Measurements from ENCODE around the gene LRRC14B.
A peak's percentile ranks its signal among the peaks of the same experiment; 100 is the strongest.

LRRC14B gene

DNA sequence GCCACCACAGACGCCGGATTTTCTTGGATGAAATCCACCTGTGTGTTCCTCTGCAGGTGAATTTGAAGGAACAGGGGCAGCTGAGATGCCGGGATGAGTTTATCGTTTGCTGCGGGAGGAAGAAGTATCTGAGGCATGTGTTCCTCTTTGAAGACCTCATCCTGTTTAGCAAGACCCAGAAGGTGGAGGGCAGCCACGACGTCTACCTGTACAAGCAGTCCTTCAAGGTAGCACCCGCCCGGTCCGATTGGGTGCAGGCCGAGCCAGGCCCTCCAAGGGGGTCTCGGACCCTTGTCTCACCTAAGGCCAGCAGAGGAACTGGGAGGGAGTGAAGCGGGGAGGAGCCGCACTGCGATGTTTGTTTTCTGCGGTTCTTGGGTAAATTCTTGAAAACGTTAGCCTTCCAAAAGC, 18.4 kb upstream of the LRRC14B start:
- no peak overlapping the region for H2AFZ ChIP-seq (ENCODE audit: insufficient read depth, low read length, poor library complexity)
- H4K12ac ChIP-seq (ENCODE audit: low read depth, low read length) = no peak overlapping the region
- no CpG with 5 or more reads among the region's 17 CpGs for WGBS (ENCODE audit: extremely low coverage, insufficient coverage, insufficient read length)
- no peak overlapping the region for H2BK120ac ChIP-seq (ENCODE audit: insufficient read depth, low read length, poor library complexity)
- no peak overlapping the region for H3K23ac ChIP-seq (ENCODE audit: low read length)
- no peak overlapping the region for H3K27ac ChIP-seq (ENCODE audit: low read depth, low read length)
- H3K9me3 ChIP-seq (ENCODE audit: insufficient read depth, low read depth, low read length) = no peaks in the 10 kb centered on the region
- H4K91ac ChIP-seq (ENCODE audit: low read depth, low read length) = no peak overlapping the region
- H3K36me3 ChIP-seq (ENCODE audit: control insufficient read depth in 1 of 2, insufficient read depth in 2 of 2, low read length in 2 of 2) = peaks cover 58% of the 10 kb centered on the region in 2 experiments
- no peak overlapping the region for H3K9ac ChIP-seq (ENCODE audit: low read length)
- H3K14ac ChIP-seq (ENCODE audit: low read length) = no peak overlapping the region
- no peak overlapping the region for H2AK5ac ChIP-seq (ENCODE audit: low read length)
- H3K27me3 ChIP-seq (ENCODE audit: insufficient read depth, low read length) = no peaks in the 10 kb centered on the region
- H3K79me1 ChIP-seq (ENCODE audit: low read length) = peaks cover 3% of the 10 kb centered on the region
- H3K4me2 ChIP-seq (ENCODE audit: low read length) = no peak overlapping the region
- H2BK5ac ChIP-seq (ENCODE audit: low read depth, low read length, poor library complexity) = no peak overlapping the region
- no peak overlapping the region for H4K8ac ChIP-seq (ENCODE audit: low read depth, low read length)
- H3K4me1 ChIP-seq (ENCODE audit: control insufficient read depth in 1 of 2, insufficient read depth in 2 of 2, low read length in 2 of 2) = peaks cover 14% of the 10 kb centered on the region in 2 experiments
- H3K4me3 ChIP-seq (ENCODE audit: low read depth, low read length) = no peak overlapping the region
- DNase-seq = peak in 1 of 2 donors; percentile 26
- no peak overlapping the region for H3K18ac ChIP-seq (ENCODE audit: low read length)
- no peak overlapping the region for H2BK12ac ChIP-seq (ENCODE audit: low read length)
- no peak overlapping the region for H3K4ac ChIP-seq (ENCODE audit: low read depth, low read length)
- H3K79me2 ChIP-seq (ENCODE audit: control insufficient read depth, insufficient read depth, low read length, poor library complexity) = no peaks in the 10 kb centered on the region

DNA sequence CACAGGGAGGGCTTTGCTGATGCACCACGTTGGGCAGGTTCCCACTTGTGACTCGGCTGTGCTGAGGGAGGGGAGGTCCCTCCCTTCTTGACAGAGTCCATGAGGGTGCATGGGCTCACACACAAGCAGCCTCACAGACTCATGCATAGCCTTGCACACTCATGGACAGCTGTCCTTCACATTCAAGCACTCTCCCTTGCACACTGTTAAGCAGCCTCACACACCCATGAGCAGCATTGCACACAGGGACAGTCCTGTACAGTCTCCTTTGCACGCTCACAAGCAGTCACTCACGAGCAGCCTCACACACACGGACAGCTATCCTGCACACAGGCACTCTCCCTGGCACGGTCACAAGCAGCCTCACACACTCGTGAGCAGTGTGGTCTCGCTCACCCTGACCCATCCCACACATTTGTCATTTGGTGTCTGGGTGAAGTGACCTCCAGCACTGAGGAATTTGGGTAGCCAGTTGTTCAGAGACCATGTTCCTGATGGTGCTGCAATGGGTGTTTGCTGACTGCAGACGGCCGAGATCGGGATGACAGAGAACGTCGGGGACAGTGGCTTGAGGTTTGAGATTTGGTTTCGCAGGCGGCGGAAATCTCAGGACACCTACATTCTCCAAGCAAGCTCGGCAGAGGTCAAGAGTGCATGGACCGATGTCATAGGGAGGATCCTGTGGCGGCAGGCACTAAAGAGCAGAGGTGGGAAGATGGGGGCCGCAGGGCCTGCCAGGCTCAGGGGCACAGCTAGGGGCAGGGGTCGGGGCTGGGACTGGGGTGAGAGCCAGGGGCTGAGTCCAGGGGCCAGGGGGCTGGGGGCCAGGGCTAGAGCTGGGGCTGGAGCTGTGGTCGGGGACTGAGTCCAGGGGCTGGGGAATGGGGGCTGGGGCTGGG, 17.7 kb upstream of the LRRC14B start:
- no CpG with 5 or more reads among the region's 22 CpGs for WGBS (ENCODE audit: extremely low coverage, insufficient coverage, insufficient read length)
- no peak overlapping the region for H3K27ac ChIP-seq (ENCODE audit: low read depth, low read length)
- H3K36me3 ChIP-seq (ENCODE audit: control insufficient read depth in 1 of 2, insufficient read depth in 2 of 2, low read length in 2 of 2) = peaks cover 59 to 61% of the 10 kb centered on the region in 2 experiments
- H3K79me2 ChIP-seq (ENCODE audit: control insufficient read depth, insufficient read depth, low read length, poor library complexity) = no peaks in the 10 kb centered on the region
- no peak overlapping the region for H2AK5ac ChIP-seq (ENCODE audit: low read length)
- no peak overlapping the region for H3K4me2 ChIP-seq (ENCODE audit: low read length)
- no peak overlapping the region for H2BK12ac ChIP-seq (ENCODE audit: low read length)
- no peaks in the 10 kb centered on the region for H3K27me3 ChIP-seq (ENCODE audit: insufficient read depth, low read length)
- no peak overlapping the region for H4K91ac ChIP-seq (ENCODE audit: low read depth, low read length)
- H2BK120ac ChIP-seq (ENCODE audit: insufficient read depth, low read length, poor library complexity) = no peak overlapping the region
- H3K4me3 ChIP-seq (ENCODE audit: low read depth, low read length) = no peak overlapping the region
- no peaks in the 10 kb centered on the region for H3K9me3 ChIP-seq (ENCODE audit: insufficient read depth, low read depth, low read length)
- no peak overlapping the region for H4K12ac ChIP-seq (ENCODE audit: low read depth, low read length)
- peaks cover 3% of the 10 kb centered on the region for H3K79me1 ChIP-seq (ENCODE audit: low read length)
- no peak overlapping the region for H3K18ac ChIP-seq (ENCODE audit: low read length)
- no peak overlapping the region for H3K14ac ChIP-seq (ENCODE audit: low read length)
- H3K23ac ChIP-seq (ENCODE audit: low read length) = no peak overlapping the region
- no peak overlapping the region for H4K8ac ChIP-seq (ENCODE audit: low read depth, low read length)
- H3K9ac ChIP-seq (ENCODE audit: low read length) = no peak overlapping the region
- no peak overlapping the region for H3K4ac ChIP-seq (ENCODE audit: low read depth, low read length)
- DNase-seq = no peak
- no peak overlapping the region for H2AFZ ChIP-seq (ENCODE audit: insufficient read depth, low read length, poor library complexity)
- no peak overlapping the region for H2BK5ac ChIP-seq (ENCODE audit: low read depth, low read length, poor library complexity)
- peaks cover 14% of the 10 kb centered on the region in 2 experiments for H3K4me1 ChIP-seq (ENCODE audit: control insufficient read depth in 1 of 2, insufficient read depth in 2 of 2, low read length in 2 of 2)

DNA sequence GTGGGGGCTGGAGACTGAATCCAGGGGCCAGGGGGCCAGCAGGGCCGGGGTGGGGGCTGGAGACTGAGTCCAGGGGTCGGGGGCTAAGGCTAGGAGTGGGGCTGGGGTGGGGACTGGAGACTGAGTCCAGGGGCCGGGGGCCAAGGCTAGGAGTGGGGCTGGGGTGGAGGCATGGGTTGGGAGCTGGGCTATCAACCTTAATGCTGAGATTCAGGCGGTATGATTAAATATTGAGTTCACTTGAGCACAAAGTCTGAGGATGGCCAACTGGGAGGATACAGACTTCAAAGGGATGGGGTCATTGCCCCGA, 17.0 kb upstream of the LRRC14B start:
- Histone ChIP-seq H2BK120ac (ENCODE audit: insufficient read depth, low read length, poor library complexity) (no peak overlapping the region), H4K8ac (ENCODE audit: low read depth, low read length) (no peak overlapping the region), H3K79me1 (ENCODE audit: low read length) (peaks cover 3% of the 10 kb centered on the region), H3K4me1 (ENCODE audit: control insufficient read depth in 1 of 2, insufficient read depth in 2 of 2, low read length in 2 of 2) (peaks cover 14% of the 10 kb centered on the region in 2 experiments), H4K91ac (ENCODE audit: low read depth, low read length) (no peak overlapping the region), H4K12ac (ENCODE audit: low read depth, low read length) (no peak overlapping the region), H3K4me3 (ENCODE audit: low read depth, low read length) (no peak overlapping the region), H3K4ac (ENCODE audit: low read depth, low read length) (no peak overlapping the region), H2AFZ (ENCODE audit: insufficient read depth, low read length, poor library complexity) (no peak overlapping the region), H3K27me3 (ENCODE audit: insufficient read depth, low read length) (no peaks in the 10 kb centered on the region), H3K9ac (ENCODE audit: low read length) (no peak overlapping the region), H2BK12ac (ENCODE audit: low read length) (no peak overlapping the region), H2AK5ac (ENCODE audit: low read length) (no peak overlapping the region), H3K9me3 (ENCODE audit: insufficient read depth, low read depth, low read length) (no peaks in the 10 kb centered on the region), H3K14ac (ENCODE audit: low read length) (no peak overlapping the region), H3K4me2 (ENCODE audit: low read length) (no peak overlapping the region), H3K36me3 (ENCODE audit: control insufficient read depth in 1 of 2, insufficient read depth in 2 of 2, low read length in 2 of 2) (peaks cover 57 to 59% of the 10 kb centered on the region in 2 experiments), H3K18ac (ENCODE audit: low read length) (no peak overlapping the region), H3K79me2 (ENCODE audit: control insufficient read depth, insufficient read depth, low read length, poor library complexity) (no peaks in the 10 kb centered on the region), H3K27ac (ENCODE audit: low read depth, low read length) (no peak overlapping the region), H2BK5ac (ENCODE audit: low read depth, low read length, poor library complexity) (no peak overlapping the region), H3K23ac (ENCODE audit: low read length) (no peak overlapping the region)
- no peak for DNase-seq
- no CpG with 5 or more reads among the region's 5 CpGs for WGBS (ENCODE audit: extremely low coverage, insufficient coverage, insufficient read length)

DNA sequence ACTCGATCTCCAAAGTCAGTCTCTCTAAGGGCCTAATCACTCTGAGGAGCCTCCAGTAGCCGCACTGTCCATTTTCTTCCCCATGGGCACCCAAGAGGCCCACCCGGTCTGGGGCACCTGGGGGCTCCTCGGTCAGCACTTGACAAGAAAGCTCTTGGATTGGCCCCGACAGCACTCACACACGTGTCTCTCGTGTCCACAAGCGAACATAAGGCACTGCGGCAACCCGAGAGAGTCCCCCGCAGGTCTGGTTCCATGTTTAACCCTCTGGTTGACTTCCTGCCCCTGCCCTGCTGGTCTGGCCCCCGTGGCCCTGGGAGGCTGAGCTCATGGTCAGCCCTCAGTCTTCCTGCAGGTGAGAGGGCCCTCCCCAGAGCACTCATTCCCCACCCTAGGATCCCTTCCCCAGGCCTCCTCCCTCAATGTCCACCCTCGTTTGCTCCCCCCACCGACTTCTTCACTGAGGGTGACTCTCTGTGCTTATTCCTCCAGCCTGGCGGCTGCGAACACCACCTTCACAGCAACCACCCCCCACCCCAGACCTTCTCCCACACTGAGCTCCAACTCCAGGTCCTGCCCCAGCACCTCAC, 16.3 kb upstream of the LRRC14B start:
- H2BK5ac ChIP-seq (ENCODE audit: low read depth, low read length, poor library complexity) = no peak overlapping the region
- H3K27ac ChIP-seq (ENCODE audit: low read depth, low read length) = peak overlapping the region; percentile 21
- H3K4me3 ChIP-seq (ENCODE audit: low read depth, low read length) = no peak overlapping the region
- H3K14ac ChIP-seq (ENCODE audit: low read length) = peak overlapping the region; percentile 35
- H3K23ac ChIP-seq (ENCODE audit: low read length) = peak overlapping the region; percentile 31
- no peak overlapping the region for H2BK120ac ChIP-seq (ENCODE audit: insufficient read depth, low read length, poor library complexity)
- DNase-seq = no peak
- H3K79me2 ChIP-seq (ENCODE audit: control insufficient read depth, insufficient read depth, low read length, poor library complexity) = no peaks in the 10 kb centered on the region
- H3K36me3 ChIP-seq (ENCODE audit: control insufficient read depth in 1 of 2, insufficient read depth in 2 of 2, low read length in 2 of 2) = peaks cover 53 to 55% of the 10 kb centered on the region in 2 experiments
- peaks cover 3% of the 10 kb centered on the region for H3K79me1 ChIP-seq (ENCODE audit: low read length)
- H2AFZ ChIP-seq (ENCODE audit: insufficient read depth, low read length, poor library complexity) = no peak overlapping the region
- H4K12ac ChIP-seq (ENCODE audit: low read depth, low read length) = no peak overlapping the region
- H4K8ac ChIP-seq (ENCODE audit: low read depth, low read length) = no peak overlapping the region
- H3K4me1 ChIP-seq (ENCODE audit: control insufficient read depth in 1 of 2, insufficient read depth in 2 of 2, low read length in 2 of 2) = peaks cover 17% of the 10 kb centered on the region in 2 experiments
- no peak overlapping the region for H3K4ac ChIP-seq (ENCODE audit: low read depth, low read length)
- no peak overlapping the region for H2AK5ac ChIP-seq (ENCODE audit: low read length)
- H2BK12ac ChIP-seq (ENCODE audit: low read length) = no peak overlapping the region
- no peaks in the 10 kb centered on the region for H3K27me3 ChIP-seq (ENCODE audit: insufficient read depth, low read length)
- no peak overlapping the region for H3K18ac ChIP-seq (ENCODE audit: low read length)
- no CpG with 5 or more reads among the region's 16 CpGs for WGBS (ENCODE audit: extremely low coverage, insufficient coverage, insufficient read length)
- H4K91ac ChIP-seq (ENCODE audit: low read depth, low read length) = peak overlapping the region; percentile 17
- no peaks in the 10 kb centered on the region for H3K9me3 ChIP-seq (ENCODE audit: insufficient read depth, low read depth, low read length)
- no peak overlapping the region for H3K9ac ChIP-seq (ENCODE audit: low read length)
- H3K4me2 ChIP-seq (ENCODE audit: low read length) = no peak overlapping the region

Measured in trophoblast cell (in vitro differentiated cells and primary cell).